Stimulated activated CD8-positive, alpha-beta memory T cell treated with anti-CD3 and anti-CD28 coated beads, Interleukin-4, amount 100 ng/mL, for 1 hour (primary cell): ENCODE data around the gene SUN3.

Experiments used
- DNase-seq, 2 donors: peaks; one replicate each; pipeline ENCODE4 v3.0.0-alpha.2; 2020; ENCODE audit warnings: low read depth in 2 of 2, low spot score in 1 of 2

The SUN3 gene

DNA sequence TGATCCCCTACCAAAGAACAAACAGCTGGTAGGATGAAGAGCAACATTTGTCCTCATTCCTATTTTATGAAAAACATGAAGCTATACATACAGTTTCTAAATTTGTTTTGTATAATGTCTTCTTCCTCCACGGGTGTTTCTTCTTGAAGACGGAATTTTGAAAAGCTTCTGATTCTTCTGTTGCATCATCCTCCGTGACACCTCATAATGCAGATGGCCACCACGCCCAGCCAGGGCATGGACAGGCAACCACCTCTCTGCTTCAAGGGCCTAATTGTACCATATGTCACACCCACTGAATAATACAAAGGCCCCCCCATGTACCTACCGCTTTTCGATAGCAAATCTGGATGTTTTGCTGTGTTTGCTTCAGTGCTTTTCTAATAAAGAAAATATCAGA, at the start of gene SUN3:
Gene SUN3 (minus strand): TSS at position 170 of the 400 bp plus-strand sequence. CDS start 169 bp downstream, at position 1.
- DNase-seq, result no peak

- DNase-seq, result no peak
These were observed 49.6 kb upstream of the SUN3 start for GRCh38 chr7:48078470-48078869.

DNA sequence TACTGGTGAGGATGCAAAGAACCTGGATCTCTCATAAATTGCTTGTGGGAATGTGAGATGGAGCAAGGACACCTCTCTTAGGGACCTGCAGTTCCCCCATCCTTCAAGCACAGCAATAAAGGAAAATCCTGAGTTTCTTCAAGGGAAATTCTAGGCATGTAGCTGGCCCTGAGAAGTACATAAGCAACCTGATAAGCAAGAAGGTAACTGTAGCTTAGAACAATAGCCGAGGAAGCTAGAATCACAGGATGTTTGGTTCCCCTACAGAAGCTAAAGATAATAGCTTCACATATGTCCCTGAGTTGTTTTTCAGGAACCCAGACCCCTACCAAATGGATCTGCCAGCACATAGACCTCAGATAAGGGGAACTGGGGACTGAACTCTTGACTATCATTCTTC, 48.5 kb upstream of the SUN3 start:
- no peak for DNase-seq

DNA sequence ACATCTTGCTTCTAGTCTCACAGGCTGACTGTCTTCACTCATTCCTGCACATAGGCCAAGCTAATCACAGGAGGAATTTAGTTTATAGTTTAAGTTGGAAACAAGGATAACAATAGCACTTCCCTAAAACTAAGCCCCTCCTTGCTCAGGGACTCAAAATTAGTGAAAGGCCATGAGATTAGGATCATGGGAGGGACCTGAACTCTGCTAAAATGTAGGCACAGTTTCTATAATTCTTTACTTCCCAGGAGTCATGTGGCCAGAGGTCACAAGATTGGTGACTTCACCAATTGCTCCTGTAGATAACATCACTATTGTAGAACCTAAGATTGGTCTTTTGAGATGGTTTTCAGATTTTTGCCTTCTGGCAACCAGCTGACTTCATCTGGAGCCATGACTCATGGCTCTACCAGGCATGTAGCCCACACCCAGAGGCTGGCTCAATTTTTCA, 45.3 kb upstream of the SUN3 start:
- no peak for DNase-seq

DNA sequence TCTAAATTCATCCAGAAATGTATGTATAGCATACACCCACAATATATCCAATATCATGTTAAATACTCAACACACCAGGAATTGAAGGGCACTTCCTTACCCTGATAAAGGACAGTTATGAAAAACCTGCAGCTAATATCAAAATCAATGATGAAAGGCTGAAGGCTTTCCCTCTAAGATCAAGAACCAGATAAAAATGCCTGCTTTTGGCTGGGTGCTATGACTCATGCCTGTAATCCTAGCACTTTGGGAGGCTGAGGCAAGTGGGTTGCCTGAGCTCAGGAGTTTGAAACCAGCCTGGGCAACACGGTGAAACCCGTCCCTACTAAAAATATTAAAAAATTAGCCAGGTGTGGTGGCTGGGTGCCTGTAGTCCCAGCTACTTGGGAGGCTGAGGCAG, 38.6 kb upstream of the SUN3 start:
- no peak for DNase-seq

DNA sequence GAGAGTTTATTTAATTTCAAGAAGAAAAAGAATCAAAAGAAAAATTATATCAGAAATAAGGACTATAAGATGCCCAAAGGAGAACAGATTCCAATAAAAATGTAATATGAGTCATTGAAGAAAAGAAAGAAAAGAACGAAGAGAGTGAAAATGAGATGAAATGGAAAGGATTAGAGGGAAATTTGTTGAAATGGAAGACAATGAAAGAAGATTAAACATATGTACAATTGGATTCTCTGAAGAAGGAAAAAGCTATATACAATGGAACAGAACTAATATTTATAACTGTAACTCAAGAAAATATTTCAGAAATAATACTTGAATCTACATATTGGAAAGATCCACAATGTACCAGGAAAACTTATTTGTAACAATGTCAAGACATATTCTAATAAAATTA, 35.1 kb upstream of the SUN3 start:
- DNase-seq, result no peak

DNA sequence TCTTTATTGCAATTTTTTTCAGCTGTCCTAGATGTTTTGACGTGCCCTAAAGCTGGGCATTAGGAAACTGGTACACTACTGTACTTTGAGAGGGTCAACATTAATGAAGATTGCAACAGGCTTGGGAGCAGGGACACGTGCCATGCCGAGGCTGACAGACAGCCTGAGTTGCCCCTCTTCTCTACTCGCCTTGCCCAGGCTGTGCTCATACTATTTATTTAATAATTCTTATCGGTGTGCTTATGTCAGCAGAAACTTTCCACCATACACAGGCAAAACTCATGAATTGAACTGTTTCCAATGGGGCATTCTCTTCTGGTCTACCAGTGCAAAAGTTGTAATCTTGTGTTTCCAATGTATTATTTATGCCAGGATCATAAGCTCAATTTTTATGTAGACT, 30.8 kb upstream of the SUN3 start:
- no peak for DNase-seq

DNA sequence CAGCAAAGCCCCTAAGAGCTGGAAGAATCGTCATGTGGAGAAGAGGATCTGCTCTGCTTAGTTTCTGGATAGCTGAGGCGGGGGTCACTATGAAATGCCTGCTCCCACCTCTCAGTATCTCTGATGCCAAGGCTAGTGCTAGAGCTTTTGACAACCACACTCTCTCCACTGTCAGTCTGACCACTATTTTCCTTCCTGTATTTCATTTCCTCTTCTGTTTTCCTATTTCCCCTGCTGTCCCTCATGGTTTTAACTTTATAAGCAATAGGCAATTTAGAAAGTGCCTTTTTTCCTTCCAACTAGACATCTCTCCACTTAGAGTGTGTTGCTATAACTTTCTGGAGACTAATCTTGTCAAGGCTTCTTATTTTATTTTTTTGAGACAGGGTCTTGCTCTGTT, 30.1 kb upstream of the SUN3 start:
- DNase-seq, result no peak

DNA sequence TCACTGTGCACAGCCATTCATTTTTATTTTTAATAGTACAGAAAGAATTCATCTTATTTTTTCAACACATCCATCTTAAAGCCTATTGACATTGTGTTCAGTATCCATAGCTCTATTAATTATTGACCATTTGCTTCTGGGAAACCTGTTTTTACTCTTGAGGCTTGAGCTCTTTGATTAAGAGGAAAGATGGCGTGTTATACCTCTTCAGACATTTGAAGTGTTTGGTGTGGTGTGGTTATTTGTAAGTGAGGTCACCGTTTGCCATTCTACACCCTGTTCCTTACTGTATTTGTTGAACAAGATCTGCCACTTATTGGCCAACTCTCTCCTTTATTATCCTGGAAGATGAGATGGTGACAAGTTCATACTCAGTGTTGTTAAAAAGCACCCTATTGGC, 24.8 kb upstream of the SUN3 start:
- DNase-seq, result no peak

DNA sequence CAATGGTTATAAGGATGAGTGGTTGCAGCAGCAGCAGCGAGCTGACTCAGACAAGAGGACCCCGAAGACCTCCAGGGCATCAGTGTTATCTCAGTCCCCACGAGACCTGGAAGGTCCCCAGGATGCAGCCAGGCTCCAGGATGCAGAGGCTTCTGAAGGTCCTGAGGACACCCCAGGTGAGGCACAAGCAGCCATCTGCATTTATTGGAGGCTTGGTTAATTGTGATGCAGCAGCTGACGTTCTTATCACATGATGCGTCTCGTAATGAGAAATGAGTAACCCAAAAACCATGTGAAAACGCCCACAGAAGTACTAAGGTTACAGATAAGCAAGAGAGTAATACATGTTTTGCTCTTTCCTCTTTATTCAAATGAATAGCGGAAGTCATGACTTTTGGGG, 23.8 kb upstream of the SUN3 start:
- no peak for DNase-seq

DNA sequence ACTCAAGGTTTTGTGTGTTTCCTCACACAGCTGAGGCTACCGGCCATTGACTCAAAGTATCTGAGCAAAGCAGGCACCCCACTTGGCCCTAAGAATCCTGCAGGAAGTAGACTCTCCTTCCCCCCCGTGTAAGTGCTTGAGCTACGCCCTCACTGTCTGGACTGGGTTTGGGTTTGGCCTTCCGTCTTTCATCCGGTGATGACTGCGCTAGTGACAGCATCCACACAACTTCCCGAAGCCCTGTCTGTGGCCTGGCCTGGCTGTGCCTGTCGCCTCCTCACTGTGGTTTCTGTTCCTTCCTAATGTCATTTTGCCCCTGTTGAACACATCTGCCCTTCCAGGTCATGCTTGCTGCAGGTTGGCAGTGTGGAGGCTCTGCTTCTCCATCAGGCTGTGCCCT, 20.9 kb upstream of the SUN3 start:
- no peak for DNase-seq

GRCh38 chr7:48048113-48048512, 19.2 kb upstream of the SUN3 start:
- DNase-seq, result no peak

DNA sequence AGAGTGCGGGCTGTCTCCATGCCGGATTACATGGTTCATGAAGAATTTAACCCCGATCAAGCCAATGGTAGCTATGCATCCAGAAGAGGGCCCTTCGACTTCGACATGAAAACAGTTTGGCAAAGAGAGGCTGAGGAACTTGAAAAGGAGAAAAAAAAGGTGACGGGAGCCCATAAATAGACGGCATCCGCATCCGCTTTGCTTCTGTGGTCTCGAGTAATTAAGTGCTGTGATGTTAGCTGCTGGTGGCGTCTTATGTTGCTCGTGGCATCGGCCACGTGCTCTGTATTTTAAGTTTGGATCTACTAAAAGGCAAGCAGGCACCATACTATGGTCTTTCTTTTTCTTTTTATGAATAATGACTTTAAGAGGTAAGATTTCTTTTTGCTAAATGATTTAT, 17.6 kb upstream of the SUN3 start:
- DNase-seq, result no peak

- no peak for DNase-seq
These were observed 16.4 kb upstream of the SUN3 start for GRCh38 chr7:48045195-48045765.

DNA sequence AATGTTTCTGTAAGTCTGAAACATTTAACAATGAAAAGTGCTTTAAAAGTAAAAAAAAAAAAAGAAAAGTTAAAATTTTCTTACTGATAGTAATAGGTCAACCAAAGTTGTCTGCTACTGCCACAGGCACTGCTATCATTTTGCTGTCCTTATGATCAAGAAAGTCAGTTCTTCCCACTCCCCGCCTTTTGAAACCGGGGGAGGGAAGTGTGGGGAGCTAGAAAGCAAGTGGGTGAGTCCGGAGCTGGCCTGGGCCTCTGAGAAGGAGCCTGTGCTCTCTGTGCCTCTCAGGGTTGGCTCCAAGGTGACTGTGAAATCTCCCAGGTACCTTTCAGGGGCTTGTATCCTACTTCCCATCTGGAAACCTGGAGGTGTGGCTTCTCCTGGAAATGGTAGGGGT, 13.7 kb upstream of the SUN3 start:
- DNase-seq, result no peak

DNA sequence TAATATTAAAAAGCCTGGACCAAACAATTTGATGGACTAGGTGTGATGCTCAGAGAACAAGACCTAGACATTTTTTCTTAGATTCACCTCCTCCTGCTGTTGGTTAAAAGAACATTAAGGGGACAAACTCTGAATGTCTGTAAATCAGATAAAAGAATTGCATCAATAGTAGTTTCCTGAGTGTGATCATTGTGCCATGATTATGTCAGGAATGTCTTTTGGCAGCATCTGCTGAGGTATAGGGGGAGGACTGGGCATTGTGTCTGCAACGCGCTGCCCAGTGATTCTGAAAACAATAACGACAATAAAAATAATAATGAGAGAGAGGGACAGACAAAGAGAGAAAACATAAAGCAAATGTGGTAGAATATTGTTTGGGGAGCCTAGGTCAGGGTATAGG, 13.3 kb upstream of the SUN3 start:
- DNase-seq, result no peak

GRCh38 chr7:48041653-48041970, 12.7 kb upstream of the SUN3 start:
- no peak for DNase-seq

DNA sequence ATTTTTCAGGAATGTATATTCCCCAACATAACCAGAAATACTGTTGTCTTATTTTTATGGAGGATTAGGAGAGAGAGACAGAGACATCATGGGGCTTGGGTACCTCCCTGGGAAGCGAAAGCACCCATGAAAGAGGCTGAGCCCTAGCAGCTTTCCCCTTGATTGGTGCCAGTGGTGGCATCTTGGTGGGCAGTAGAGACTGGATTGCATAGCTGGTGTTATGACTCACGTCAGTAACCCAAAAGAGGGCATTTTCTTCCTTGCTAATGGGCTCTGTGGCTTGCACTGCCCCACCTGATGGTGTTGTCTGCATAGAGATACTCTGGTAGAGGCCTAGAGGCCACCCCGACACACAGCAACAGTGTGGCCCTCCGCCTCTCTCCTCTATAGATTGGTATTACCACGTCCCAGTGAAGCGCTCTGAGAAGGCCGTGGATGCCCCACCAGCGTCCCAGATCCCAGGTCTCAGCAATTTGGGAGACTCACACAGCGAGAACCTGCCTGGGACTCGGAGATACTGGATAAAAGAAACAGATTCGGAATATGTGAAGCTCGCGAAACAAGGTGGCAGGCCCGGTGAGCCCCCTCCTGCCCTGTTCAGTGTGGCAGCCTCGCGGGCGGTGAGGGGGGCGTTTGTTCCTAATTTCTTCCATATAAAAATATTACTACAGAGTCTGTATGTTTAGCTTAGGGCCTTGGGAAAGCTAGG, 12.2 kb upstream of the SUN3 start:
- no peak for DNase-seq

DNA sequence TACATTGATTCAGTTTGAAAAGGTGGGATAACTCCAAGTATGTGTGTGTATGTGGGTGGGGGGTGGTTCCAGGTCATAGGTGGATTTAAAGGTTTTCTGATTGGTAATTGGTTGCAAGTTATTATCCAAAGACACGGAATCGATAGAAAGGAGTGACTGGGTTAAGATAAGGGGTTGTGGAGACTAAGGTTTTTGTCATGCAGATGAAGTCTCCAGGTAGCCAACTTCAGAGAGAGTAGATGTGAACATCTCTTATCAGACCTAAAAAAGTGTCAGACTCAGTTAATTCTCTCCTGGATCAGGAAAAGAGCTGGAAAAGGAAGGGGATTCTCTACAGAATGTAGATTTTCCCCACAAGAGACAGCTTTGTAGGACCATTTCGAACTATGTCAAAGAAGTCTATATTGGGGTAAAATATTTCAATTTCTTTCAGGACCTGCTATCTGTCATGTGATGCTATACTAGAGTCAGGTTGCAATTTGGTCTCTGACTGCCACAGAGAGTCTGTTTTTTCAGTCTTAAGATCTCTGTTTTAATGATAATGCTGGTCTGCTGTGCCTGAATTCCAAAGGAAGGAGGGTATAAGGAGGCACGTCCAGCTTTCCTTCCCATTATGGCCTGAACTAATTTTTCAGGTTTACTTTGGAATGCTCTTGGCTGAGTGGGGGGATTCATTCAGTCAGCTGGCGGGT, 10.1 kb upstream of the SUN3 start:
- no peak for DNase-seq

DNA sequence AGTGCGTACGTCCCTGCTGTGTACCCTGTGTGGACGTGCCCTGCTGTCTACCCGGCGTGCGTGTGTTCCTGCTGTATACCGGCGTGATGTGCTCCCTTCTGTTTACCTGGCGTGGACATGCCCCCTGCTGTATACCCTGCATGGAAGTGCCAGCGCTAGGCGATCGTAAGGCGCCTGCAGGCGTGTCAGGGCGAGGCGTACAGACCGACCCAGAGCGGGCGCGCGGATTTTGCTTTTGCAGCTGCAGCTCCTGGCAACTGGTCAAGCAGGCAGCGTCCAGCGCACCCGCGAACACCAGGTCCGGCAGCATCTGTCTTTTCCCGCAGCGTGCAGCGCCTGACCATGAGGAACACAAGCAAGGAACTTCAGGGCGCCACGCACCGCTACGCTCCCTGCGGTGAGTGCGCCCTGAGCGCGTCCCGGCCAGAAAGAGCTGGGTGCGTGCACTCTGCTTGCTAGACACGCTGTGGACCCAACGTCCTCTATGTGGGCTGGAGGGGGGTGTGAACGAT, 7.1 kb upstream of the SUN3 start:
- peak in 1 of 2 donors; percentile 2 for DNase-seq

DNA sequence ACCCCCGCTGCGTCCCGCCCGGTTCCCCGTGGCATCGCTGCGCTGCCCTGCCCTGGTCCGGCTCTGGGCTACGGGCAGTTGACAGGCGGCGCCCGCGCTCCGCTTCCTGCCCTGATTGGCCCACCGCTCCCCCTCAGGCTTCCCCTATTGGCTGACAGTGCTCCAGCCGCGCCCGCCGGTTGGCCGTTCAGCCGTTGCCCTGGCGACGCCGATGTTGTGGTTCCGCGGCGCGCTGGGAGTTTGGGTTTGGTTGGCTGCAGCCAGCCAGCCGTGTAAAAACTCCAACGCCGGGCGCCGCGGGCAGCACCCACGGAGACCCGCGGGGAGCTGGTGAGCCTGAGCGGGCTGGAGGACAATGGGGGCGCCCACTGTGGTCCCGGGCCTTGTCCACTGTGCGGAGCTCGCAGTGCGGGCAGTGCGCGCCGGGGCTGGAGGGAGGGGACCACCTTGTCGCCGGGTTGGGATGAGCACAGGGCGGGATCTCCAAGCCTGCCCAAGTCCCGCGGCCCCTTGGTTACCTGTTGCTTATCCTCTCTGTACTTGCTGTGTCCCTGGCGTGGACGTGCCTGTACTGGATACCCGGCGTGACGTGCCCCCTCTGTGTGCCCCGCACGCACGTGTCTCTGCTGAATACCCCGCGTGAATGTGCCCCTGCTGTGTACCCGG, 6.5 kb upstream of the SUN3 start, which contains the start of gene C7orf57:
Gene C7orf57 (plus strand): TSS at position 243 of the 666 bp plus-strand sequence. CDS start 766 bp downstream, outside the sequence.
- DNase-seq, result peak; percentile 66 to 71

DNA sequence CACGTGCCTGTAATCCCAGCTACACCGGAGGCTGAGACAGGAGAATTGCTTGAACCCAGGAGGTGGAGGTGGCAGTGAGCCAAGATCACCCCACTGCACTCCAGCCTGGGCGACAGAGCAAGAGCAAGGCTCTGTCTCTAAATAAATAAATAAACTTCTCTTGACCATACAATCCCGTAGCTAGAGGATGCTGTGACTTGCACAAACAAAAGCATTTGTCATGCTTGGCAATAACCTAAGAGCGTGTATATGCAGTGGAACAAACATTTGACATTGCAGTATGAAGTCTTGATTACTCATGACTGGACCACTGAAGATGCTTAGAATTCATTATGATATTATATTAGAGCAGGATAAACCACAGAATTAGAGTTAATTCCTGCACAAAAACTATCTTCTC, 5.0 kb upstream of the SUN3 start:
- no peak for DNase-seq
